Adrenal gland (tissue), 5 donors: Measurements from ENCODE around the gene FRS2.

Experiments
- CTCF ChIP-seq, 6 experiments: fragments of 450-650 bp in 4 of 6; fragments of 200-600 bp in 2 of 6; sonication (generic) in 1 of 6; IDR thresholded peaks; 1 replicate in 5 of 6; 2 replicates in 1 of 6; pipeline versions ENCODE4 v1.5.1 to v1.8.0; 2016 to 2021; ENCODE audit warnings: antibody characterized with exemption in 6 of 6, mild to moderate bottlenecking in 2 of 6, moderate library complexity in 1 of 6
- POLR2A ChIP-seq, 2 donors: fragments of 450-650 bp; IDR thresholded peaks; one replicate each; pipeline ENCODE4 v1.6.1; 2017; ENCODE audit warnings: antibody characterized with exemption in 2 of 2, mild to moderate bottlenecking in 2 of 2, moderate library complexity in 1 of 2
- donor health status: DM: no; HTN: no; CAD: no.

GRCh38 chr12:69550569-69551350 is 80.6 kb downstream of the FRS2 start:
- TF ChIP-seq CTCF (IDR thresholded peaks at IDR 0.05), result no peak
- TF ChIP-seq POLR2A (IDR thresholded peaks at IDR 0.05), result no peak
